AML-193 (cell line): Measurements from ENCODE around the gene PCDHGC5.
A peak's percentile ranks its signal among the peaks of the same experiment; 100 is the strongest.

Experiments
- DNase-seq, 2 experiments: peaks; one replicate each; lab custom pipeline; 2025; lab: John Stamatoyannopoulos, UW

Gene PCDHGC5

DNA sequence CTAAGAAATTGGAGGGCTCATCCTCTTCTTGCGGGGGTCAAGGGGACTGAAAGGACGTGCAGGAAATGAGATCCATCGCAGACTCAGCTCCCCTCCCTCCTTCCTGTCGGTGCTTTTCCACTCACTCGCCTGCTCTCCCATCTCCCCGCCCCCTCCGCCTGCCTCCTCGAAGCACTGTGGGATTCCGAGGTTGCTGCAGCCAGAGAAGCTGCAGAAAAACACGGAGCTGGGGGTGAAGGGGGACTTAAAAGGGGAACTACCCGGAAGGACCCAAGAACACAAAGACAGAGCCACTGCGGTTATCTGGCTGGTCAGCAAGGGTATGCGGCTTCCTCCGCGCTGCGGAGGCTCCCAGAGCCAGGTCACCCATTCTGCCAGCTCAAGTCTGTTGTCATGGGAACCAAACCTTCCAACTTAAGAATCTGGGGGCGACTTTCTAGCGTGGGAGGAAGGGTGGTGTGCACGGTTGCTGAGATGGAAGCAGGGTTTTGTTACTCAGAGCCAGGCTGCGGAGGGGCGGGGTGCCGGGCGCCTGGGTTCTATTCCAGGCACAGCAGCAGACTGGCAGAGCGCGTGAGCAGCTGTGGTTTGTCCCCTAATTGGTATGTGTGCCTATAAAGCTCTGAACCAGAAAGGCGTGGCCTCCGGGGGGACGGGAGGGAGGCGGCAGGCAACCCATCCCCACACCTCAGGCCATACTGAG, 24.9 kb downstream of the PCDHGC5 start:
- DNase-seq = no peak

DNA sequence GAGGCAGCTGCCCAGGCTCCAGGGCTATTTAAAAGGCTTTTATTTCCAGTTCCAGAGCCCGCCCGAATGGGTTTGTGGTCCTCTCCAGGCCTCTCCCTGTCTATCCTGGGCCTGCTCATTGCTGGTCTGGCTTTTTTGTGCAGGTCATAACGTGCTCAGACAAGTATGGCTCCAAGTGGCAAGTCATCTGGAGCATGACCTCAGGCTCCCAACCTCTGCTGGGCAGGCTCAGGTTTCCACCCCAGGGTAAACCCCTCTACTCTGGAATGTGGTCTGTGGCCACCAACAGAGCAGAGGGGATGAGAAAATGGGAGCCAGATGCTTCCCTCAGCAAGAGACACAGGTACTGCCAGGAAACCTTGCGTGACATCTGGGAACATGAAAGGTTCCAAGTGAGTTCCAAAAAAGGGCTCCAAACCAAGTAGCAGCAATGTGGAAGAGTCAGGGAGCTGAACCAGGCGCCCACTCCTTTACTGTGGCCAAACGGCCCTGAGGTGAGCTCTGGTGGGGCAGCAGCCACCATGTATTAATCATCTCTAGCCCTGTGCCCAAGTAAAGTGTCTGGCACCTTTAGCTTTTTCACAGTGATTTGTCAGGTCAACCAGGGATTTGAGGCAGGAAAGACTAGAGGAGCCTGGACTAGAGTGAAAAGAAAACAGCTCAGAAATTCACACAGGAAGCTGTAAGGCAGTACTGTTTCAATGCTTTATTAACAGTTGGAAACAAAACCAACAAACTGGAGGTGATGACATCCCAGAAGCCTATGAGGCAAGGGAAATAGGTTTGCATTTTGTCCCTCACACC, 25.7 kb downstream of the PCDHGC5 start:
- no peak for DNase-seq

DNA sequence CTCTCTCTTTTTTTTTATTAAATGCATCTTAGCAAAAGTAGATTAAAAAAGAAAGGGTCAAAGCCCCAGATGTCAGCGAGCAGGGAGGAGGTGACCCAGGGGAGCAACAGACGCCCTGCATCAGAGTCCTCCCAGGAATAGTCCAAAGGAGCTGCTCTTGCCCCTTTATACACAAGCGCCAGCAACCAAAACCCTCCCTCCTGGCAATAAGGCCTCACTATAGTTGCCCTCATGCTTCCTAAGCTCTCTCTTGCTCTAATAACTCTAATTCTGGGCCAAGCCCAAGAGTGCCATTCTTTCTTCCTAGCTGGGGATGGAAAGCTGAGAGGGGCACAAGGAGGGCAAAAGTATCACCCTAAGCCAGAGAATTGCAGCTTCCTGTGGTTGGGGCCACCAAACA, 26.3 kb downstream of the PCDHGC5 start:
- DNase-seq = no peak

GRCh38 chr5:141515946-141516671, 27.2 kb downstream of the PCDHGC5 start:
- no peak for DNase-seq

DNA sequence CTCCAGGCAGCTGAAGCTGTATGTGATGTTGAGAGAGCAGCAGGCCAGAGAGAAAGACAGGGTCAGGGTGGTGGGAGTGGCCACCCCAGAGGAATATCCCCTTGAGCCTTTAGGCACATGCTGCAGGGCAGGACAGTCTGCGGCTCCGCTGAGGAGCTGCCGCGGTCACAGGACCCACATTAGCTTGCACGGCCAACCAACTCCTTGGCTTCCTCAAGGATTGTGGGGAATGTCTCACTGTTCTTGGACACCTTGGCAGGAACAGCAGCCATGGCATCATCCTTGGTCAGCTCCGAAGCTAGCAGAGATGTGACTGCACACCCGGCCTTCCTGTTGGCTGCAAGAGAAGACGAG, 27.8 kb downstream of the PCDHGC5 start:
- DNase-seq = no peak

- DNase-seq = no peak
Observed at GRCh38 chr5:141517312-141517711, 28.4 kb downstream of the PCDHGC5 start.

- DNase-seq = no peak
Observed at GRCh38 chr5:141517880-141518617, 29.2 kb downstream of the PCDHGC5 start.

GRCh38 chr5:141518618-141519015, 29.7 kb downstream of the PCDHGC5 start:
- DNase-seq = no peak

DNA sequence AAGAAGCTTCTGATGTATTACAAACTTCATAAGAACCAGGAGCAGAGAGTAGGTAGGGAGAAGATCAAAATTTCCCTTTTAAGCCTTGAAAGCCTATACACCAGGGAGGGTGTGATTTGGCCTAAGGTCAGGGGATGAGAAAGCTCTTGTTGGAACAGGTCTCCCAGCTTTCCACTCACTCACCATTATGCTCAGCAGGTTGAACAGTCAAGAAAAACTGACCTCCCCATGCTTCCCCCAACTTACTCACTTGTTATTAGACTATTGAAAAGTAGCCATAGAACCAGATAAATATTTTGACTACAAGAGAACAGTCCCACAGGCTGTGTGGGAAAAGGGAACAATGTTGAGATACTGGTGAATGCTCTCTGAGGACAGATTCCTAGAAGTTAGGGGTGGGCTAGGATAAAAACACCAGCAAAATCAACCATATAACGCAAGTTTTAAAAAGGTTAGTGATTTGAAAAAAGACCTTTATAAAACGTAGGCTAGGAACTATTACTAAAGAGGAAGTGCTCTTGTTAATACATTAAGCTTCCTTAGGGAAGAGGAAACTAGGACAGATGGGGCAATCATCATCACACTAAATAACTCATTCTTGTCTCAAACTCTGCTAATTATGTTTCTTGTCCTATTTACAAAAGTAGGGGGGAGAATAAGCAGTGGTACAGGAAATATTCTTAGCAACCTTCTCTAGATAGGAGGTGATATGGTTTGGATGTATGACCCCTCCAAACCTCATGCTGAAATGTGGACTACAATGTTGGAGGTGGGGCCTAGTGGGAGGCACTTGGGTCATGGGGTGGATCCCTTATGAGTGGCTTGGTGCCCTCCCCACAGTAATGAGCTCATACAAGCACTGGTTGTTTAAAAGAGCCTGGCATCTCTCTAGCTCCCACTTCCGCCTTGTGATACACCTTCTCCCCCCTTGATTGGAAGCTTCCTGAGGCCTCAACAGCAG, 31.0 kb downstream of the PCDHGC5 start:
- peak; percentile 26 to 36 for DNase-seq

GRCh38 chr5:141521244-141521781, 32.4 kb downstream of the PCDHGC5 start:
- DNase-seq = peak; percentile 78 to 84

GRCh38 chr5:141522301-141522700, 33.4 kb downstream of the PCDHGC5 start:
- no peak for DNase-seq

DNA sequence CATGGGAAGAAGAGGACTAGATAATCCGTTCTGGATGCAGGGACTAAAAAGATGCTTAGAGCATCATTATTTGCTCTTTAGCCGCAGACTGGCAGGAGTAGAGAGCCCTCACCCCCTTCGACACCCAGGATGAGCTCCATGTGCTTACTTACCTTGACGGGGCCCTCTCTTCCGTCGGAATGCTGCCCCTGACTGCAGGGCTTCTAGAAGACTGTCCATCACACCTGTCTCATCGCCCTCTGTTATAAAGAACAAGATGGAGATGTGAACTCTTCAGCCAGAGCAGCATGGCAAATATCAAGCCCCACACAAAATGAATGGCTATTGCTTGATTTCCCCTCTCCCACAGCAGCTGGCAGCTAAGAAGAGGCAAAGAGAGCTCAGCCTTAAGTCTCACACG, 35.1 kb downstream of the PCDHGC5 start:
- no peak for DNase-seq

DNA sequence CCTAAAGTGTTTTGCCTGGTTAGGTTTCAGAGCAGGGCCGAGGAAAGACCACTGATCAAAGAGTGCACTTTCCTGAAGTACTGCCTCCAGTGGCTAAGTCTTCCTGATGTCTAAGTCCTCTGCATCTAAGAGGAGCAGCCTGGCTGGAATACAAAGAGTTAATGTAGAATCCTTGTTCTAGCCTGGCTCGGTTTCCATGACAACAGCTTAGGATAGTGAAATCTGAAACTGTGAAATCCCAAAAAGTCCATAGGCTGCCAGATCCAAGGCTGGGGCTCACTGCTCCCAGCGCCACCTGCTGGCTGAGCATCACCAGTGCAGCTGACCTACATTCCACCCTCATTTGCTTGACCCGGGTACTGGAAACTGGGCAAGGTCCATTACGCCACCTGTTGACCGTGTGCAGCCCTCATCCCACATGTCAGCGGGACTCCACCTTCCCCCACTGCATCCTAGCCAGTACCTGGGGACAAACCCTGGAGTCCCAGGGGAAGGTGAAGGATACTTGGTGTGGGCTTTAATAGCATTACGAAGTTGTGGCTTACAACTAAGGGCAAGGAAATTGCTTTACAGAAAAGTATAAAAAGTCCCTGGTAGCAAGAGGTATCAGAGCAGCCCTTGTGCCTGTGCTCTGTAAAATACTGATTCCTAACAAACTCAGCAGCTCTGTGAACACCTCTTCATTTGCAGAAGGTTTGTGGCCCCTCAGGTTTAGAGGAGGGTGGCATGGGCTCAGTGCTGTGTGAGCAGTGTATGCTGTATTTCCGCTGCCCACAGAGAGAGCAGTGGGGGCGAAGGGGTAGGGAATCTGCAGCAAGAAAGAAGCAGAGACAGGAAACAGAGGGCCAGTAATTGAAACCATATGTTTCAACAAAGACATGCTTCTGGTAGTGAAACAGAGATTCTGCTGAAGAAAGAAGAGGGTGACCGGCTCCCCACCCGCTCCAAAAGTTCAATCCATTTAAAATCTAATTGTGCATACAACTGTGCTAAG, 36.0 kb downstream of the PCDHGC5 start:
- peak; percentile 18 to 36 for DNase-seq

GRCh38 chr5:141525653-141526052, 36.8 kb downstream of the PCDHGC5 start:
- DNase-seq = no peak

- no peak for DNase-seq
Observed at GRCh38 chr5:141527426-141527825, 38.5 kb downstream of the PCDHGC5 start.

- no peak for DNase-seq
Observed at GRCh38 chr5:141528291-141528984, 39.6 kb downstream of the PCDHGC5 start.

DNA sequence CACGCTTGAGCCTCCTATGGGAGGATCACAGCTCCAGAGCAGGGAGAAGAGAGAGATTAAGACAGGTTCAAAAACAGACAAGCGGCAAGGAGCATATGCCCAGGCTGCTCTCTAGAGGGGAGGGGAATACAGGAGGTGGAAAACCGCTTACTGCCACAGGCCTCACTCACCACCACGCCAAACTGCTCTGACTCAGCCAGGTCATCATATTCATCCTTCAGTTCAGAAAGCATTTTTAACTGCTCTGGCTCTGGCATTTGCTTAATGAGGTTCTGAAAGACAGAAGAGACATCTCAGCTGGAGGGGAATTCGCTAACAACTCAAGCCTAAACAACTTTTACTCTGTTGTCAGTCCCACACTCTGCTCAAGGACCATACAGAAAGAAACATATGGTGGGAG, 40.1 kb downstream of the PCDHGC5 start:
- DNase-seq = no peak

GRCh38 chr5:141529873-141530272, 41.0 kb downstream of the PCDHGC5 start:
- no peak for DNase-seq

- DNase-seq = no peak
Observed at GRCh38 chr5:141532726-141533125, 43.8 kb downstream of the PCDHGC5 start.
